CD4-positive, alpha-beta T cell treated with Interleukin-4 for 1 hour (primary cell): ENCODE data around the gene CT47C1.
A peak's percentile ranks its signal among the peaks of the same experiment; 100 is the strongest.

Experiments
- DNase-seq, 2 donors: peaks; one replicate each; pipeline ENCODE4 v3.0.0-alpha.2; 2020 to 2022

The CT47C1 gene

DNA sequence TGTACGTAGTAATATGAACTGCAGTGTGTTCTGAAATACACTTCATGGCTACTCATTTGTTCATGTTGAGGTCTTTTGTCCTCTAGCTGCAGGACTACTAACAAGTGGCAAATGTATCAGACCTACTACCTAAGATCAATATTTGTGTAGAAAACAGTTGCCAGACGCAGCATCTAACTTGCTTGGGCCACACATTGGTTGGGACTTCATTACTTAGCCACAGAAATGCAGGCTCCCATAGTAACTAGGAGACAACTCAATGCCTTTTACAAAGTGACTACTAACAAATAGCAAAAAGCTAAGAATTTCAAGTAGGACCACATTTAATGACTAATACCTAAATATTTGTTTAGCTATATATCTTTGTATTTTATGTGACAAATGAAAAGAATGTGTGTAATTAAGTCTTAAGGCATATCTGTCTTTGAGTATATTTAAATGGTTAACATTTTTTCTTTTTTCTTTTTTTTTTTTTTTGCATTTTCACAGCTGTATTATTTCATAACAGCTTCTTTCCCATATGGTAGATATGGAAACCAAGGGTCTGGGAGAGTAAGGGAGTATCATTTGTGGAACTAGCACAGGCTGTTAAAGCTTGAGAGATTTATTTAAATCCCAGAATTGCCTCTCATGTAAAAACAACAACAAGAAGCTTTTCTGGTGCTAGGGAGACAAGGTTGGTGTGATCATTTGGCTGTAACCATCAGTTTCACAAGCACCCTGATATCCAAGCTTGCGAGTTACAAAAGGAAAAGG lies 2.7 kb downstream of the CT47C1 start:
- DNase-seq, result no peak

DNA sequence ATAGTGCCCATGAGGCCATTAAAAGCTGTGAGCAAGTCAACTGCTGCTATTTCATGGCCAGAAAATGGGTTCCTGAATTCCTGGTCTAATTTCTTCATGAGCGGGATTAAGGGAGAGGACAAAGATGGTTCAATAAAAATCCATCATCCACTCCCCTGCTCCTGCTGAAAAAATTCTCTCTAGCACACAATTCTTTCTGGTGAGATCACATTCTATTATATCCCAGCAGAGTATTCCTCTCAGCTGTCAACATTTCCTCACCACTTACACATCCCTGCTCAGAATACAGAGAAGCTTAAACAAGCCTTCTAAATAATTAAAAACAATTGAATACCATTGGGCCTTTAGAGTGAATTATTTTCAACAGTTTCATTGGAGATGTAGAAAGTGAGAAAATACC lies 9.5 kb downstream of the CT47C1 start:
- no peak for DNase-seq

DNA sequence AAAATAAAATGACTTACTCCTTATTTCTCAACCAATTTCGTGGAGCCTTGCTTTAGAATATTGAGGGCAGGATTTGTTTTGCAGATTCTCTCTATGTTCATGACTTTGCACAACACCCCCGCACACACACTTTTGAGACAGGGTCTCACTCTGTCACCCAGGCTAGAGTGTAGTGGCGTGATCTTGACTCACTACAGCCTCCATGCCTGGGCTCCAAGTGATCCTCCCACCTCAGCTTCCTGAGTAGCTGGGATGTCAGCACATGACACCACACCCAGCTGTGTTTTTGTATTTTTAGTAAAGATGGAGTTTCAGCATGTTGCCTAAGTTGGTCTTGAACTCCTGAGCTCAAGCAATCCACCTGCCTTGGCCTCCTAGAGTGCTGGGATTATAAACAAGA lies 12.0 kb downstream of the CT47C1 start:
- DNase-seq, result no peak

DNA sequence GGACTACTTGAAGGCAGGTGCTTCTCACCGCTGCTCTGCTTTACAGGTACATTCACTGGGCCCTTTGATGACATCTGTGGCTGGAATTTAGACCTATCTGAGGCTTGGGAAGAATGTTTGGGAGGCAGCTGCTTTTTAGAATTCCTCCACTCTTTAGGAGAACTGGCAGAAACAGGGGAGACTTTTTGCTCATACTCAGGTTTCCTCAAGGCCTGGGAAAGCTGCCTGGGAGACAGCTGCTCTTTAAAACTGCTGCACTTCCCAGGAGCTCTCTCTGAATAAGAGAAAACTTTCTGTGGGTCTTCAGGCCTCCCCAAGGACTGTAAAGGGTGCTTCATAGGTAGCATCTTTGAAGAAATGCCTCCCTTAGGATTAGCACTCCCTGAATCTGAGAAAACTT lies 14.3 kb downstream of the CT47C1 start:
- no peak for DNase-seq

DNA sequence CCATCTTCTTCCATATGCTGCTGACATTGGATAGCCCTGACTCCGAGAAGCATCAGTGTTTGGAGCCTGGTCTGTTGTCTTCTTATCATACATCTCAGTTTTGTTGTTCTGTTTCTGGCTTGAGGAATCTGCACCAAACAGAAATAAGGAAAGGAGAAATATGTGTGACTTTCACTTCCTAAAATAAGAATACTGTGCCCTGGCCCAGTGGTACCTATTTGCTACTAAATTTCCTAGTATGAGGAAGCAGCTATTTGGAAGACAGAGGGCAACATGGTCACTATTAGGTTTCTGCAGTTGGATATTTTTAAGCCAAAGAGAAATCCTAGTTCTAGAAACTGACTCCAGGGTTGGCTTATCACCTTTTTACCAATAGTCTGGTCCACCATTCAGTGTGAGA lies 16.8 kb downstream of the CT47C1 start:
- no peak for DNase-seq

DNA sequence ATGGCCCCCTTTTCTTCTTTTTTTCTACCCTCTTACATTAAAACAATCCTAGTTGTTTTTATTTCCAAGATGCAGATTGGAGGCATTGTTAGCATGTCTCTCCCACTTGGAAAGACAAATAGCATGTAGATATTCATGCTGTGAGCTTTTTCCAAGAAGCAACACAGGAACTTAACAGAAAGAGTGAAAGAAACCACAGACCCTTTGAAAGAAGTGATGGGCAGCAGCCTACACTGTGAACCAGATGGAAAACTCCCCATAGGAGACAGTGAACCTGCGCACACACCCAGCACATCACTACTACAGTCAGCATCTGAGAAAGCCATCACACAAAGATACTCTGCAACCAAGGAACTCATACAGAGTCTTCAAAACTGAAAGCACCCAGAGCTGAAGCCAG lies 17.8 kb downstream of the CT47C1 start:
- no peak for DNase-seq

DNA sequence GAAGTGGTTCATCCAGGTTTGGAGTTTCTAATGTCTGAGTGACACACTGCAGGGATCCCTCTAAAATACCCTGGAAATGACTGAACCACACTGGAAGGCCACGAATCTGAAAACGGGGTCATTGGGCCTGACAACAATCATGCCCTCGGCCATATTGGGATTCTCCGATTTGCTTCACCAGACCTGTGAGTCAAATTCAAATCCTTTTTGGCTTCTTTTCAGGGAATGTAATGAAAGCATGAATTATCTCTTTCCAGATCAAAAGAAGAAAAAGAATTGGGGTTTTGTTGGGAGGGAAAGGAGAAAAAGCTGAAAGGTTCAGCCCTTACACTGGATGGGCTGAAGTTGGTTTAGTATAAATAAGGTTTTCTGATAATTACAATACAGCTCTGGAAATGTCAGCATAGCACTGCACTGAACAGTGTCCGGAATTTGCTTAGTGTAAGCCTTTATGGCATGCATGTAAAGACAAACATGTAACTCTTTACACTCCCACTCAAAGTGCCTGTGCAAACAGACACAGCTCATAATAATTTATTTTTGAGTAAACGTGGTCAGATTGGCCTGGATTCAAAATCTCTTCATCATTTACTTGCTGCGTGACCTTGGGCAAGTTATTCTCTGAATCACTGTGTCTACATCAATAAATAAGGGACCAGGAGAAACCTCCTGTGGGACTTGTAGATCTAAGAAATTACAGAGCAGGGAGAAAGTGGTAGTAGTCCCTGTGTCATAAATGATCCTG lies 21.4 kb downstream of the CT47C1 start:
- DNase-seq, result no peak

DNA sequence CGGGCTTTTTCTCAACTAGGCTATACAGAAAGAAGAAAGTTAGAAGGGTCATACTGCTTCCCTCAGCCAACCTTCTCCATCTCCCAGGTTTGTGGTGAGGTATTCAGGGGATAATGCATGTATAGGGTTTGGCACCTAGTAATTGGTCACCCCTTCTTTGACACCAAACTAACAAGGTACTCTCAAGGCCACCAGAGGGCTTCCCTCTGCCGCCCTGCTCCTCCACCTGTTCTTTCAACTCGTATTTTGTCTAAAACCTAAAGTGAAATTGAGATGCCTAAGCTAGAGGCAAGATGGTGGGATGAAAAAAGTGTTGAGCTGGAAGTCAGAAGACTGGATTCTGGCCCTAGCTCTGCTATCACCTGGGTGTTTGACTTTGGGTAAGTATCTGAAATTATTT lies 22.0 kb downstream of the CT47C1 start:
- no peak for DNase-seq

DNA sequence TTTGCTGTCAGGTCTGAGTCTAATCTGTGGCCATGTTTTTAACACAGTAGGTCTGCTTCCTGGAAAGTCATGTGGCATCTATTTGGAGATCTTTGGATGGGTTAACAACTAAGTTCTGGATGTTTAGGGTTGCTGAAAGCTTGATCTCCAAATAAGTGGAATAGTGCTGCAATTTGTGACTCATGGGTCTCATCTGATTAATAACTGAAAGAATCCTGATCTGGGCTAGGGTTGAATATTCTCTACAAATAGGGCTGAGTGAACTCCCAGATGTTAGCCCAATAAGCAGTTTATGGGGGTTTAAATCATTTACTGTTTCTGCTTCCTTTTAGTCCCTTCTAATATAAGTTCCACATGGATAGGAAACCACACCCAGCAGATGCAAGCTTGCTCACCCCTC lies 23.1 kb downstream of the CT47C1 start:
- DNase-seq, result no peak

DNA sequence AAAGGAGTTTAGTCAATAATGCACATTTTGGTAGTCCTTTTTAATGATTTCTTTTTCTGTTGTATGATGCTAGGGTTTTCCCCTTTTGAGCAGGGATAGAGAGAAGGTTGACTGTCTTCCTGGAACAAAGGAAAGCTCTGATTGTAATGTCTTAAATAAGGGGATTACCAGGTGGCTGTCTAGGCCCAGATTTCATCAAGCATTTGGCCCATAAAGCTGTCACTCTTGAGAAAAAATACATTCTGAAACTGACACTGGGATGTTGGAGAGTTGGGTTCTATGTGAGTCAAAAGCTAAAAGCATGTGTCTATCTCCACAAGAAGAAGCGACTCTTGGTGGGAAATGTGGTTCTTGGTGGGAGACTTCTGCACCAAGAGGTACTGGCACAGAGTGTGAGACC lies 28.4 kb downstream of the CT47C1 start:
- DNase-seq, result no peak

DNA sequence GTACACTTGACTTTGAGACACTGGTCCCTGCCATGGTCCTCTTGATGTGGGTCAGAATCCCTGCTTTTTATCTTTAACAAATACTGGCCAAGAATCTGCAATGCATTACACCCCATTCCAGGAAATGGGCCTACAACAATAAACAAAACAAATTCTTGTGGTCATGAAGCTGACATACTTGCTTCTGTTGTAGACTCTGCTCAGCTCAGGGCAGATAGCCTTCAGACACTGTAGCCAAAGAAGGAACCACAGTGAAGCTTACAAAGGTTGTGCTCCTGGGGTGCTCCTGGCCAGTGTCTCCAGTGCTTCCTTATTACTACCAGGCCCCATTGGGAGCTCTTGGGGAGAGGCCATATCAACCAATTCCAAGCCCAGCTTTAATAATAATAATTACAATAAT lies 33.0 kb downstream of the CT47C1 start:
- DNase-seq, result no peak

DNA sequence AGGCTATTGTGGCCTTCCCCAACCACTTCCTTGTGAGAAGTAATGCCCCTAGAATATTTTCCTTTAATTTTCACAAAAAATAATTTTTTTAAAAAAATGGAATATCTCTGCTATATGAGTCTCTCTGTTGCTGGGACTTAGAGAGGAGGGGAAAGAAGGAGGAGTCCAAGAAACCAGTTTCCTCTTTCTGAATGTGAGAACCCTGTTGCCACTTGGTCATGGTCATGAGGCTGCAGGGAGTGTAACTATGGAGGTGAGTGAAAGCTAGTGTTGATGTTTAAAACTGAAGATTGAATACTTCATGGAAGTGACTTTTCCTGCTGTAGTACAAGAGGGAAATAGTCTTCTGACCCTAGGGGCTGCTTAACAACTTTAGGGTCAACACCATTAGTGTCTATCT lies 34.4 kb downstream of the CT47C1 start:
- no peak for DNase-seq

DNA sequence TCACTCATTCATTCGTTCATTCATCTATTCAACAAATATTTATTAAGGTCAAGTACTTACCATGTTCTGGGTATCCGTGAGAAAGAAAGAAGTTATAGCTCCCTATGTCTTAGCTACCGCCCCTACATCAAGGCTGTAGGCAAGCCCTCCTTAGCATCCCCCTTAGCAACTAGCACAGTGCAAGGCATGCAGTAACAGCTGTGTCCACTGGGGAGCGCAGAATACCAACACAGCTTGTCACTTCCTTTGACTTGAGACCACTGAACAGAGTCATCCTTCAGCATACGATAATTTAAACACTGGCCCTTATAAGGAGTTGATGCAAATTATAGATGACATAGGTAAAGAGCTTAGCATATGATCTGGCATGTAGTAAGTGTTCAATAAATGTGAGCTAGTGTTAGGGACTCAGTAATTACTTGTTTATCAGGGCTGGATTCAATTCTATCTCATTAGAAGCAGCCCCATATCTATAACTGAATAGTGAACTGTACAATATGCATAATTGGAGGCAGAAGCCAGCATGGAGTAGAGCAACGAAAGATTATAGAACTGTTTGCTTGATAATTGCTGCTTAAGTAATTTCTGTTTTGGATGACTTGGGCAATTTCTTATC lies 46.1 kb downstream of the CT47C1 start:
- peak; percentile 32 to 39 for DNase-seq

DNA sequence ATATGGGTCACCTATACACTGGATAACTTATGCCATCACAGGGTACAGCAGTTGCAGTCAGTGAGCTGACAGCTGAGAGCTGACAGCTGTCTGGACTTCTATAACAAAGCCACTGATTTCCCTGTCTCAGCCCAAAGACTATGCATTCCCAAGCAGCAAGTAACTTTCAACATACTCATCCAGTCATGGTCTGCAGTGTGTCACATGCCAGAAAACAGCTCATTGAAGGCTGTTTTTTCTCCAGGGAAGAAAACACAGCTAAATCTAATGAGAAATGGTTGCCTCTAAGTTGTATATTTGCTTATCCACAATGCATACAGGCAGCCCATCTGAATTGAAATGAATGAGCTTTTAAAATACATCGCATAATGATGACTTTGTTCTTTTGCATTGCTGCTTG lies 48.5 kb downstream of the CT47C1 start:
- DNase-seq, result no peak
